ENCODE data around the gene PRR4. TPM values are rescaled to one million over a fixed set of nuclear protein-coding genes. Genes with fewer than 3 reads are reported as not detected.

The PRR4 gene
- total RNA-seq, 4 donors from 2014 or later, result 1.2 to 3.5 TPM; not detected in 2

GRCh38 chr12:10884086-10884725, 34.9 kb upstream of the PRR4 start, which contains the start of gene PRH1:
Gene PRH1, minus strand, starts transcription at chr12:10884255. Its CDS starts 38 bp downstream, at chr12:10884217.
- no peaks in the 10 kb centered on the region for H3K9me3 ChIP-seq
- H3K4me3 ChIP-seq, result no peak within 1 kb of the TSS
- no peak for ATAC-seq
- H3K36me3 ChIP-seq, result no peaks in the 10 kb centered on the region
- no peak within 1 kb of the TSS for H3K27ac ChIP-seq
- intact Hi-C loops (cut with DNase I; ENCODE audit: low total_unique reads) (no loop called here), in situ Hi-C loops (cut with MboI; ENCODE audit: low sequenced_read_pairs in 4 of 4) (no loop called here)
- H3K27me3 ChIP-seq, result no peaks in the 10 kb centered on the region
- no peaks in the 10 kb centered on the region for H3K4me1 ChIP-seq
- TF ChIP-seq POLR2A (IDR thresholded peaks at IDR 0.05) (no peak), CTCF (IDR thresholded peaks at IDR 0.05 in 4 of 5, conservative IDR thresholded peaks at IDR 0.05 in 1 of 5) (no peak)
- no peak for DNase-seq

- Histone ChIP-seq H3K4me1 (no peaks in the 10 kb centered on the region), H3K27me3 (no peaks in the 10 kb centered on the region), H3K36me3 (no peaks in the 10 kb centered on the region), H3K27ac (no peak overlapping the region), H3K4me3 (no peak overlapping the region), H3K9me3 (no peaks in the 10 kb centered on the region)
- ATAC-seq (no peak), DNase-seq (no peak)
- intact Hi-C loops (cut with DNase I; ENCODE audit: low total_unique reads), result no loop called here
- TF ChIP-seq CTCF (IDR thresholded peaks at IDR 0.05 in 4 of 5, conservative IDR thresholded peaks at IDR 0.05 in 1 of 5) (no peak), POLR2A (IDR thresholded peaks at IDR 0.05) (no peak)
- in situ Hi-C loops (cut with MboI; ENCODE audit: low sequenced_read_pairs in 4 of 4), result no loop called here
Measured at GRCh38 chr12:10873378-10873777, 24.1 kb upstream of the PRR4 start.

- Histone ChIP-seq H3K4me1 (no peaks in the 10 kb centered on the region), H3K27me3 (no peaks in the 10 kb centered on the region), H3K9me3 (no peaks in the 10 kb centered on the region), H3K27ac (no peak overlapping the region), H3K4me3 (no peak overlapping the region), H3K36me3 (no peaks in the 10 kb centered on the region)
- ATAC-seq (no peak), DNase-seq (no peak)
- intact Hi-C loops (cut with DNase I; ENCODE audit: low total_unique reads) (no loop called here), in situ Hi-C loops (cut with MboI; ENCODE audit: low sequenced_read_pairs in 4 of 4) (no loop called here)
- TF ChIP-seq POLR2A (IDR thresholded peaks at IDR 0.05) (no peak), CTCF (IDR thresholded peaks at IDR 0.05 in 4 of 5, conservative IDR thresholded peaks at IDR 0.05 in 1 of 5) (no peak)
Measured at GRCh38 chr12:10867381-10867780, 18.1 kb upstream of the PRR4 start.

- intact Hi-C loops (cut with DNase I; ENCODE audit: low total_unique reads), result no loop called here
- H3K4me1 ChIP-seq, result no peaks in the 10 kb centered on the region
- TF ChIP-seq POLR2A (IDR thresholded peaks at IDR 0.05), result no peak
- no peak for TF ChIP-seq CTCF (IDR thresholded peaks at IDR 0.05 in 4 of 5, conservative IDR thresholded peaks at IDR 0.05 in 1 of 5)
- in situ Hi-C loops (cut with MboI; ENCODE audit: low sequenced_read_pairs in 4 of 4), result no loop called here
- ATAC-seq, result no peak
- no peak for DNase-seq
- no peaks in the 10 kb centered on the region for H3K27me3 ChIP-seq
- H3K36me3 ChIP-seq, result no peaks in the 10 kb centered on the region
- H3K27ac ChIP-seq, result no peak overlapping the region
- no peak overlapping the region for H3K4me3 ChIP-seq
- H3K9me3 ChIP-seq, result no peaks in the 10 kb centered on the region
Measured at GRCh38 chr12:10863512-10864218, 14.4 kb upstream of the PRR4 start.

Measured in gastrocnemius medialis (tissue), 4 donors.